ENCODE results near the gene MAP6. TPM values are rescaled to one million over a fixed set of nuclear protein-coding genes. Genes with fewer than 3 reads are reported as not detected.

Gene MAP6
- total and polyA plus RNA-seq, 9 of the 15 experiments (the other 6 are each of a cell fraction or from before 2014, with no cell fraction given): not detected

DNA sequence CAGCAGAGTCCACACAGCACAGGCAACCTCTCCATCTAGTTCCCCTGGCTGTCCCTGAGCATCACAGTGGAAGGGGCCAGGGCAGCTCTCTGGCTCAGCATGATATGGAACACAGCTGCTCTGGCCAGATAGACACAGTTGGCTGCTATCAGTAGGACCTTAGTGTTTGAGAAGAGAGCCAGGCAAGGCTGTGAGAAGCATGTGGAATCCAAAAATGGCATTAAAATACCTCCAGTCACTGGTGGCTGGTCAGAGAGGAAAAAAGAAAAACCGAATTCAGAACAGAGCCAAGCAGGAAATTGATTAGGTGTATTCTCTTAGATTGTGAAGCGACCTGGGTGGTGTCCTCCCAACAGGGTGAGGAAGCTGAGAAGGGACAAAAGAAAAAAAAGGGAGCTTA lies 78.9 kb downstream of the MAP6 start (continued):
- no peak for TF ChIP-seq CLOCK (CRISPR knock-in tag; IDR thresholded peaks at IDR 0.05; ENCODE audit: borderline replicate concordance)
- TF ChIP-seq GABPB1 (CRISPR knock-in tag; IDR thresholded peaks at IDR 0.05): no peak
- TF ChIP-seq, protein P1, sequence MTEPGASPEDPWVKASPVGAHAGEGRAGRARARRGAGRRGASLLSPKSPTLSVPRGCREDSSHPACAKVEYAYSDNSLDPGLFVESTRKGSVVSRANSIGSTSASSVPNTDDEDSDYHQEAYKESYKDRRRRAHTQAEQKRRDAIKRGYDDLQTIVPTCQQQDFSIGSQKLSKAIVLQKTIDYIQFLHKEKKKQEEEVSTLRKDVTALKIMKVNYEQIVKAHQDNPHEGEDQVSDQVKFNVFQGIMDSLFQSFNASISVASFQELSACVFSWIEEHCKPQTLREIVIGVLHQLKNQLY (CRISPR knock-in tag; conservative IDR thresholded peaks at IDR 0.05): no peak

- Histone ChIP-seq H3K4me1 (replicated peaks in 1 of 2; ENCODE audit: control insufficient read depth in 2 of 2, insufficient read depth in 2 of 2, low read length in 2 of 2) (peaks cover 42 to 45% of the 10 kb centered on the region in 2 experiments; a peak in 4 of 5 replicates), H3K9me3 (replicated peaks; ENCODE audit: control insufficient read depth, insufficient read depth, low read depth, low read length) (no peaks in the 10 kb centered on the region), H3K4me2 (ENCODE audit: insufficient read depth, low read length) (0 out of 2 replicates have a peak overlapping the region, but pooled peaks have one; percentile 56), H3K9me1 (ENCODE audit: control insufficient read depth, insufficient read depth, low read length) (no peaks in the 10 kb centered on the region), H3K4me3 (no peak overlapping the region), H3K79me2 (ENCODE audit: control insufficient read depth, insufficient read depth, low read length) (no peaks in the 10 kb centered on the region), H3K36me3 (ENCODE audit: control insufficient read depth, insufficient read depth, low read length) (no peaks in the 10 kb centered on the region), H4K20me1 (replicated peaks; ENCODE audit: control insufficient read depth, insufficient read depth, low read length) (no peaks in the 10 kb centered on the region), H3K27me3 (ENCODE audit: control insufficient read depth in 2 of 2, insufficient read depth in 2 of 2, low read length in 2 of 2) (no peaks in the 10 kb centered on the region), H3K9ac (ENCODE audit: insufficient read depth in 1 of 2, low read depth in 2 of 2, low read length in 2 of 2) (peak overlapping the region in 1 of 2 experiments; percentile 63; a peak in 1 of 4 replicates), H2AFZ (ENCODE audit: low read depth, low read length) (peak overlapping the region; percentile 43), H3K27ac (ENCODE audit: extremely low read depth, low read depth, low read length) (no peak overlapping the region; the same call in 2 of the 3 replicates)
- intact Hi-C loops (cut with micrococcal nuclease) (no loop called here), in situ Hi-C loops (cut with MboI) (no loop called here)
- 71% methylated on average over 7 of the region's 7 CpGs for WGBS (ENCODE audit: insufficient coverage, low coverage, missing lambda C conversion rate)
- BruUV-seq (replicated peaks): no TSS peak
- TF ChIP-seq RBBP5 (IDR thresholded peaks at IDR 0.05; ENCODE audit: borderline replicate concordance, insufficient read depth, low read length, poor library complexity, severe bottlenecking): no peak
- TF ChIP-seq, protein P2, sequence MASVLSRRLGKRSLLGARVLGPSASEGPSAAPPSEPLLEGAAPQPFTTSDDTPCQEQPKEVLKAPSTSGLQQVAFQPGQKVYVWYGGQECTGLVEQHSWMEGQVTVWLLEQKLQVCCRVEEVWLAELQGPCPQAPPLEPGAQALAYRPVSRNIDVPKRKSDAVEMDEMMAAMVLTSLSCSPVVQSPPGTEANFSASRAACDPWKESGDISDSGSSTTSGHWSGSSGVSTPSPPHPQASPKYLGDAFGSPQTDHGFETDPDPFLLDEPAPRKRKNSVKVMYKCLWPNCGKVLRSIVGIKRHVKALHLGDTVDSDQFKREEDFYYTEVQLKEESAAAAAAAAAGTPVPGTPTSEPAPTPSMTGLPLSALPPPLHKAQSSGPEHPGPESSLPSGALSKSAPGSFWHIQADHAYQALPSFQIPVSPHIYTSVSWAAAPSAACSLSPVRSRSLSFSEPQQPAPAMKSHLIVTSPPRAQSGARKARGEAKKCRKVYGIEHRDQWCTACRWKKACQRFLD (CRISPR knock-in tag; IDR thresholded peaks at IDR 0.05): no peak
- TF ChIP-seq, protein P3, sequence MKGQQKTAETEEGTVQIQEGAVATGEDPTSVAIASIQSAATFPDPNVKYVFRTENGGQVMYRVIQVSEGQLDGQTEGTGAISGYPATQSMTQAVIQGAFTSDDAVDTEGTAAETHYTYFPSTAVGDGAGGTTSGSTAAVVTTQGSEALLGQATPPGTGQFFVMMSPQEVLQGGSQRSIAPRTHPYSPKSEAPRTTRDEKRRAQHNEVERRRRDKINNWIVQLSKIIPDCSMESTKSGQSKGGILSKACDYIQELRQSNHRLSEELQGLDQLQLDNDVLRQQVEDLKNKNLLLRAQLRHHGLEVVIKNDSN (CRISPR knock-in tag; IDR thresholded peaks at IDR 0.05): 0 out of 2 replicates have a peak, but pooled peaks have one; percentile 19
- DNase-seq (ENCODE audit: extremely low read depth in 1 of 4, low spot score in 3 of 4): no peak
- ChIA-PET CTCF (ENCODE audit: low intra/inter-chr PET ratio) (no interaction called here), POLR2A (interaction anchor here (0.5 kb wide), 1 partner anchor 103 kb away, joined by 3 read pairs; no protein-coding TSS in a partner anchor)
- FAIRE-seq: no peak
- ATAC-seq: no peak
Measured at GRCh38 chr11:75589051-75589450, 79.8 kb downstream of the MAP6 start.

Data from K562 (cell line).